B cell (primary cell): Measurements from ENCODE around the gene RNF103. TPM values are rescaled to one million over a fixed set of nuclear protein-coding genes. Genes with fewer than 3 reads are reported as not detected.

Experiments used
- ATAC-seq: fragments of 200-7000 bp; cut with Tn5 transposase; one replicate; pipeline ENCODE4 v1.10.0; 2021; ENCODE audit warnings: low read depth, mild to moderate bottlenecking, moderate number of reproducible peaks, moderate library complexity
- CTCF ChIA-PET: fragments of 350-600 bp; sonication (Branson Sonifier 250); formaldehyde crosslinking; loops from one replicate; lab custom pipeline; 2021; ENCODE audit warnings: antibody characterized with exemption, inconsistent platforms; lab: Charles Lee
- POLR2A ChIA-PET: fragments of 350-600 bp; sonication (Branson Sonifier 250); formaldehyde crosslinking; loops from one replicate; lab custom pipeline; 2021; ENCODE audit warnings: antibody characterized with exemption; lab: Charles Lee
- DNase-seq: peaks from one replicate; pipeline ENCODE4 v3.0.0; 2013
- H2AFZ ChIP-seq: 2 replicates; pipeline ENCODE4 v1.6.1; 2012; ENCODE audit warnings: mild to moderate bottlenecking, low read depth, low read length; ENCODE audit not compliant: insufficient read depth, poor library complexity, severe bottlenecking
- H3K27ac ChIP-seq, 2 donors: 1 replicate in 1 of 2; 2 replicates in 1 of 2; pipeline ENCODE4 v1.5.1; 2012 to 2013; ENCODE audit warnings: low read length in 2 of 2, mild to moderate bottlenecking in 2 of 2, moderate library complexity in 1 of 2
- H3K27me3 ChIP-seq, 4 experiments: fragments of 200-600 bp in 1 of 4; sonication (generic) in 1 of 4; replicated peaks in 1 of 4; 1 replicate in 2 of 4; 2 replicates in 2 of 4; pipeline versions ENCODE4 v1.6.1 to v1.7.0; 2013 to 2016; ENCODE audit warnings: low read length in 3 of 4, mild to moderate bottlenecking in 2 of 4, mixed read lengths in 1 of 4, moderate library complexity in 1 of 4; ENCODE audit not compliant: insufficient read depth in 4 of 4, control insufficient read depth in 3 of 4; ENCODE audit errors: control extremely low read depth in 1 of 4
- H3K36me3 ChIP-seq, 2 experiments: replicated peaks in 1 of 2; 1 replicate in 1 of 2; 2 replicates in 1 of 2; pipeline versions ENCODE4 v1.6.1 to v1.7.1; 2013; ENCODE audit warnings: low read length in 1 of 2; ENCODE audit not compliant: insufficient read depth in 2 of 2, control insufficient read depth in 1 of 2; ENCODE audit errors: control extremely low read depth in 1 of 2, extremely low read depth in 1 of 2
- H3K4me1 ChIP-seq, 2 donors: fragments of 200-600 bp in 1 of 2; sonication (generic) in 1 of 2; 1 replicate in 1 of 2; 2 replicates in 1 of 2; pipeline versions ENCODE4 v1.5.1 to v1.6.1; 2013 to 2017; ENCODE audit warnings: low read length in 2 of 2; ENCODE audit not compliant: control insufficient read depth in 2 of 2, insufficient read depth in 2 of 2
- H3K4me2 ChIP-seq: replicated peaks from 2 replicates; pipeline ENCODE3; 2012; ENCODE audit warnings: mild to moderate bottlenecking, low read depth, low read length; ENCODE audit not compliant: poor library complexity, severe bottlenecking
- H3K4me3 ChIP-seq, 5 experiments: fragments of 200-600 bp in 1 of 5; sonication (generic) in 1 of 5; 1 replicate in 3 of 5; 2 replicates in 2 of 5; pipeline versions ENCODE4 v1.5.1 to v1.7.0; 2011 to 2016; ENCODE audit warnings: low read length in 4 of 5, mild to moderate bottlenecking in 4 of 5, low read depth in 2 of 5, control low read depth in 1 of 5, moderate library complexity in 1 of 5; ENCODE audit not compliant: insufficient read depth in 1 of 5; ENCODE audit errors: control extremely low read depth in 1 of 5, extremely low read depth in 1 of 5
- H3K79me2 ChIP-seq: fragments of 200-600 bp; sonication (generic); one replicate; pipeline ENCODE4 v1.6.0; 2016; ENCODE audit warnings: low read length; ENCODE audit not compliant: control insufficient read depth, insufficient read depth
- H3K9ac ChIP-seq: fragments of 200-600 bp; sonication (generic); 2 replicates; pipeline ENCODE4 v1.6.1; 2017; ENCODE audit warnings: mild to moderate bottlenecking, low read length, moderate library complexity
- H3K9me3 ChIP-seq, 3 donors: one replicate each; pipeline versions ENCODE4 v1.6.1 to v1.7.1; 2013; ENCODE audit warnings: low read length in 2 of 3; ENCODE audit not compliant: control insufficient read depth in 2 of 3, insufficient read depth in 1 of 3; ENCODE audit errors: control extremely low read depth in 1 of 3
- H4K20me1 ChIP-seq: 2 replicates; pipeline ENCODE4 v1.6.0; 2012; ENCODE audit warnings: mild to moderate bottlenecking, low read length; ENCODE audit not compliant: insufficient read depth, control insufficient read depth, poor library complexity, severe bottlenecking
- H3K27ac Mint-ChIP-seq: one replicate; pipeline ENCODE4 v1.8.0; 2021; ENCODE audit warnings: mixed read lengths
- H3K27me3 Mint-ChIP-seq: one replicate; pipeline ENCODE4 v1.8.0; 2021; ENCODE audit warnings: mixed read lengths
- H3K4me1 Mint-ChIP-seq: one replicate; pipeline ENCODE4 v1.8.0; 2021; ENCODE audit warnings: mixed read lengths
- H3K4me3 Mint-ChIP-seq: one replicate; pipeline ENCODE4 v1.8.0; 2021; ENCODE audit warnings: mixed read lengths
- H3K9me3 Mint-ChIP-seq: one replicate; pipeline ENCODE4 v1.8.0; 2022; ENCODE audit warnings: mixed read lengths; ENCODE audit not compliant: insufficient read depth
- CTCF ChIP-seq: fragments of 200-600 bp; IDR thresholded peaks from one replicate; pipeline ENCODE4 v1.8.0; 2022; ENCODE audit warnings: antibody characterized with exemption, mild to moderate bottlenecking
- EZH2 ChIP-seq: IDR thresholded peaks from 2 replicates; pipeline ENCODE4 v1.6.1; 2012; ENCODE audit warnings: borderline replicate concordance, low read depth, mild to moderate bottlenecking, moderate library complexity, low read length; ENCODE audit not compliant: insufficient read depth, poor library complexity, severe bottlenecking
- WGBS: methylation state at CpG from one replicate; pipeline ENCODE4 v1.1.5; 2013; ENCODE audit warnings: missing lambda C conversion rate; ENCODE audit not compliant: insufficient coverage; 5-methylcytosine and 5-hydroxymethylcytosine counted together
- intact Hi-C: fragments of 100-400 bp; cut with micrococcal nuclease; formaldehyde crosslinking; loops from one replicate; pipeline ENCODE4 v1.10.0; 2022
- polyA plus RNA-seq: library from polyadenylated mRNA; depleted of rRNA; stranded (reverse); fragments of >200 nt; gene quantifications from 2 replicates; pipeline ENCODE4 v1.2.3, GENCODE V29; 2012
- total RNA-seq, 2 donors: library from RNA; stranded (reverse); fragments of 120-200 nt in 1 of 2; gene quantifications; 1 replicate in 1 of 2; 2 replicates in 1 of 2; pipeline versions ENCODE4 v1.2.3 to v1.2.4, GENCODE V29; 2013 to 2022

Gene RNF103
- total and polyA plus RNA-seq, 2 donors (not counting 1 experiment from before 2014, with no cell fraction given), result 23.7 to 37.2 TPM

- ChIA-PET POLR2A (no interaction called here), CTCF (no interaction called here)
- intact Hi-C loops, result loop anchor here (10.0 kb wide), 1 partner anchor 1723 kb away; the partner anchor contains the start of gene TMSB10
- H3K4me2 ChIP-seq, result no peak overlapping the region
- DNase-seq, result no peak
- peaks cover 3 to 6% of the 10 kb centered on the region in 2 donors for H3K4me1 ChIP-seq
- H3K27me3 Mint-ChIP-seq, result no peaks in the 10 kb centered on the region
- H4K20me1 ChIP-seq, result no peaks in the 10 kb centered on the region
- no peak overlapping the region for H3K4me3 Mint-ChIP-seq
- H3K4me3 ChIP-seq, result no peak overlapping the region
- H2AFZ ChIP-seq, result no peak overlapping the region
- peaks cover 0 to 2% (median 0%) of the 10 kb centered on the region in 4 experiments for H3K27me3 ChIP-seq
- H3K79me2 ChIP-seq, result peaks cover 6% of the 10 kb centered on the region
- ATAC-seq, result no peak
- peaks cover 6% of the 10 kb centered on the region for H3K4me1 Mint-ChIP-seq
- H3K36me3 ChIP-seq, result no peaks in the 10 kb centered on the region
- TF ChIP-seq EZH2 (no peak), CTCF (no peak)
- H3K27ac Mint-ChIP-seq, result no peak overlapping the region
- no peaks in the 10 kb centered on the region for H3K9me3 Mint-ChIP-seq
- no peaks in the 10 kb centered on the region for H3K9me3 ChIP-seq
- no peak overlapping the region for H3K27ac ChIP-seq
- 100% methylated on average over 1 of the region's 3 CpGs for WGBS
- H3K9ac ChIP-seq, result no peak overlapping the region
Observed at GRCh38 chr2:86627550-86627949, 3.9 kb upstream of the RNF103 start.

GRCh38 chr2:86625096-86625495 lies 1.4 kb upstream of the RNF103 start:
- Mint-ChIP-seq H3K4me1 (peaks cover 25% of the 10 kb centered on the region), H3K4me3 (peak overlapping the region; percentile 48), H3K27me3 (no peaks in the 10 kb centered on the region), H3K9me3 (no peaks in the 10 kb centered on the region), H3K27ac (peak overlapping the region; percentile 78)
- TF ChIP-seq EZH2, result no peak
- no peak for TF ChIP-seq CTCF
- Histone ChIP-seq H3K27me3 (peaks cover 0 to 2% (median 0%) of the 10 kb centered on the region in 4 experiments), H3K4me2 (no peak overlapping the region), H3K27ac (no peak overlapping the region), H3K79me2 (peaks cover 23% of the 10 kb centered on the region), H3K36me3 (peaks cover 0 to 1% of the 10 kb centered on the region in 2 experiments), H2AFZ (no peak overlapping the region), H3K4me3 (no peak overlapping the region), H3K9ac (no peak overlapping the region), H4K20me1 (no peaks in the 10 kb centered on the region), H3K4me1 (peaks cover 17% of the 10 kb centered on the region in 2 donors), H3K9me3 (no peaks in the 10 kb centered on the region)
- intact Hi-C loops, result loop anchor here (10.0 kb wide), 1 partner anchor 1720 kb away; the partner anchor contains the start of gene TMSB10
- ATAC-seq (no peak), DNase-seq (no peak)
- POLR2A ChIA-PET, result no interaction called here
- 100% methylated on average over 4 of the region's 4 CpGs for WGBS
- CTCF ChIA-PET, result no interaction called here
